H1 (cell line): ENCODE data around the gene PTK6. TPM values are rescaled to one million over a fixed set of nuclear protein-coding genes. Genes with fewer than 3 reads are reported as not detected.

Experiments used
- HDAC2 ChIP-seq, 2 experiments: fragments of 300-600 bp in 1 of 2; sonication (generic) in 1 of 2; IDR thresholded peaks; 2 replicates each; pipeline ENCODE4 v1.6.1; 2011 to 2012; ENCODE audit warnings: low read depth in 2 of 2, low read length in 2 of 2, mild to moderate bottlenecking in 2 of 2, moderate library complexity in 2 of 2, borderline replicate concordance in 1 of 2, inconsistent platforms in 1 of 2
- polyA plus RNA-seq, 7 experiments: library from polyadenylated mRNA; depleted of rRNA in 3 of 7; stranded (reverse) in 5 of 7; unstranded in 2 of 7; fragments of >200 nt in 5 of 7; fragments of 200-250 nt in 2 of 7; gene quantifications; 1 replicate in 5 of 7; 2 replicates in 1 of 7; 4 replicates in 1 of 7; pipeline versions ENCODE4 v1.2.1 to v1.2.3, GENCODE V29; 2011 to 2013; ENCODE audit warnings: missing spikeins in 2 of 7, mixed read lengths in 2 of 7
- total RNA-seq: library from RNA; stranded (reverse); fragmentation: NEBNext Ultra II Directional; extraction: Animal tissue kit (Norgen Biotek cat#: 25700); gene quantifications from 2 replicates; pipeline ENCODE4 v1.2.1, GENCODE V29; 2021
- TF ChIP-seq, protein P1 (sequence below): IDR thresholded peaks from 2 replicates; pipeline ENCODE4 v1.6.1; 2011; ENCODE audit warnings: low read length, improper control_type of control experiment

Gene PTK6
- total and polyA plus RNA-seq, 2 of the 8 experiments (the other 6 are each of a cell fraction or from before 2014, with no cell fraction given): 0.12 to 0.19 TPM

DNA sequence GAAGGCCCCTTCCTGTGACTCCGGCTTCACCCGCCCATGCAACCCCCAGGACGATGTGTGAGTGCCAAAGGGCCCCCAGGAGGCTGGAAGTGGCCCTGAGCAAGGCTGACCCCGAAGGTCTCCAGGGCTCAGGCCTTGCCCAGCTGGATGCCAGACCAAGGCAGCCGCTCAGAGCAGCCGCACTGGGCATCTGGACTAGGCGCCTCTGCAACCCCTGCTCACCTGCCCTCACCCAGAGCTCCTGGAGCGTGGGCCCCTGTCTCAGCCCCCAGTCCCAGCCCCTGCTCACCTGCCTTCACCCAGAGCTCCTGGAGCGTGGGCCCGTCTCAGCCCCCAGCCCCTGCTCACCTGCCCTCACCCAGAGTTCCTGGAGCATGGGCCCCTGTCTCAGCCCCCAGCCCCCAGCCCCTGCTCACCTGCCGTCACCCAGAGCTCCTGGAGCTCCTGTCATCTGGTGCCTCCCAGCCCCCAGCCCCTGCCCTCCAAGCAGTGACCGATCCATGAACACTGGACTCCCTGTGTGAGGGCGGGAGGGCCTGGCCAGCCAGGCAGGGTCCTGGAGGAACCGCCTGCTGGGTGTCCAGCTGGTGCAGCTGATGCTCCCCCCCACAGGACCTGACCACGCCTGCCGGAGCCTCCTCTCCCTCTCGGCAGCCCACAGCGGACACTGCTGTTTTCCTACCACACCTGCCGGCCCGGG is 9.2 kb upstream of the PTK6 start (continued):
- TF ChIP-seq HDAC2 (IDR thresholded peaks at IDR 0.05; ENCODE audit: borderline replicate concordance in 1 of 2, low read depth in 2 of 2, low read length in 2 of 2): no peak
- TF ChIP-seq, protein P1, sequence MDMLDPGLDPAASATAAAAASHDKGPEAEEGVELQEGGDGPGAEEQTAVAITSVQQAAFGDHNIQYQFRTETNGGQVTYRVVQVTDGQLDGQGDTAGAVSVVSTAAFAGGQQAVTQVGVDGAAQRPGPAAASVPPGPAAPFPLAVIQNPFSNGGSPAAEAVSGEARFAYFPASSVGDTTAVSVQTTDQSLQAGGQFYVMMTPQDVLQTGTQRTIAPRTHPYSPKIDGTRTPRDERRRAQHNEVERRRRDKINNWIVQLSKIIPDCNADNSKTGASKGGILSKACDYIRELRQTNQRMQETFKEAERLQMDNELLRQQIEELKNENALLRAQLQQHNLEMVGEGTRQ: no peak
